H1 (cell line): ENCODE measurements around the gene S100A16. TPM values are rescaled to one million over a fixed set of nuclear protein-coding genes. Genes with fewer than 3 reads are reported as not detected.

Experiments
- EP300 ChIP-seq, 2 experiments: IDR thresholded peaks; 1 replicate in 1 of 2; 2 replicates in 1 of 2; pipeline ENCODE4 v1.6.1; 2011 to 2012; ENCODE audit warnings: low read depth in 2 of 2, low read length in 2 of 2, mild to moderate bottlenecking in 2 of 2, borderline replicate concordance in 1 of 2, inconsistent platforms in 1 of 2, moderate library complexity in 1 of 2
- SP4 ChIP-seq: IDR thresholded peaks from 2 replicates; pipeline ENCODE4 v1.6.1; 2012; ENCODE audit warnings: low read length, inconsistent platforms
- polyA plus RNA-seq, 7 experiments: library from polyadenylated mRNA; depleted of rRNA in 3 of 7; stranded (reverse) in 5 of 7; unstranded in 2 of 7; fragments of >200 nt in 5 of 7; fragments of 200-250 nt in 2 of 7; gene quantifications; 1 replicate in 5 of 7; 2 replicates in 1 of 7; 4 replicates in 1 of 7; pipeline versions ENCODE4 v1.2.1 to v1.2.3, GENCODE V29; 2011 to 2013; ENCODE audit warnings: missing spikeins in 2 of 7, mixed read lengths in 2 of 7
- total RNA-seq: library from RNA; stranded (reverse); fragmentation: NEBNext Ultra II Directional; extraction: Animal tissue kit (Norgen Biotek cat#: 25700); gene quantifications from 2 replicates; pipeline ENCODE4 v1.2.1, GENCODE V29; 2021

Gene S100A16
- total and polyA plus RNA-seq, 2 of the 8 experiments (the other 6 are each of a cell fraction or from before 2014, with no cell fraction given) = 14.9 to 61.4 TPM

- TF ChIP-seq EP300 (IDR thresholded peaks at IDR 0.05; ENCODE audit: borderline replicate concordance in 1 of 2, low read depth in 2 of 2, low read length in 2 of 2) (no peak), SP4 (no peak)
Observed at GRCh38 chr1:153649863-153650235, 36.9 kb upstream of the S100A16 start (continued).
